OCI-LY7 (cell line): Measurements from ENCODE around the gene PCDHGA1. TPM values are rescaled to one million over a fixed set of nuclear protein-coding genes. Genes with fewer than 3 reads are reported as not detected.

Experiments
- BruUV-seq: library from RNA; stranded (reverse); fragments of 400-500 nt; replicated peaks from 2 replicates; lab custom pipeline; 2021; lab: Mats Ljungman, UMichigan
- CTCF ChIA-PET: fragments of 300-600 bp; sonication (Branson Sonifier 250); formaldehyde crosslinking; loops from one replicate; lab custom pipeline; 2022; ENCODE audit warnings: antibody characterized with exemption; ENCODE audit not compliant: unreplicated experiment; lab: Charles Lee
- POLR2A ChIA-PET: fragments of 300-600 bp; sonication (Branson Sonifier 250); formaldehyde crosslinking; loops from one replicate; lab custom pipeline; 2022; ENCODE audit warnings: antibody characterized with exemption; lab: Charles Lee
- DNase-seq: peaks from one replicate; pipeline ENCODE4 v3.0.0-alpha.2; 2015; ENCODE audit warnings: low spot score
- H2AFZ ChIP-seq: fragments of 200-600 bp; sonication (generic), shearing (Covaris generic); 2 replicates; pipeline ENCODE4 v1.6.1; 2014; ENCODE audit warnings: mild to moderate bottlenecking, antibody characterized with exemption, low read length, moderate library complexity
- H3K27ac ChIP-seq: fragments of 200-600 bp; sonication (generic); 2 replicates; pipeline ENCODE4 v1.5.1; 2014; ENCODE audit warnings: mixed run types, low read depth, mild to moderate bottlenecking, moderate library complexity, low read length, inconsistent platforms; ENCODE audit not compliant: poor library complexity, severe bottlenecking
- H3K36me3 ChIP-seq: fragments of 200-600 bp; sonication (generic); 2 replicates; pipeline ENCODE4 v1.6.1; 2014; ENCODE audit warnings: mild to moderate bottlenecking, antibody characterized with exemption, low read length, moderate library complexity, mixed read lengths; ENCODE audit not compliant: insufficient read depth
- H3K4me1 ChIP-seq: fragments of 200-600 bp; sonication (generic); 2 replicates; pipeline ENCODE4 v1.5.1; 2014; ENCODE audit warnings: mild to moderate bottlenecking, low read length; ENCODE audit not compliant: insufficient read depth, poor library complexity, severe bottlenecking
- H3K4me2 ChIP-seq: fragments of 200-600 bp; sonication (generic); 2 replicates; pipeline ENCODE4 v1.6.1; 2014; ENCODE audit warnings: mild to moderate bottlenecking, low read length
- H3K4me3 ChIP-seq: fragments of 200-600 bp; sonication (generic); 2 replicates; pipeline ENCODE4 v1.5.1; 2014; ENCODE audit warnings: mild to moderate bottlenecking, low read depth, low read length; ENCODE audit not compliant: poor library complexity, severe bottlenecking
- H3K79me2 ChIP-seq: fragments of 200-600 bp; sonication (generic); 2 replicates; pipeline ENCODE4 v1.6.1; 2016; ENCODE audit warnings: low read depth, mild to moderate bottlenecking, low read length, moderate library complexity, mixed read lengths; ENCODE audit not compliant: insufficient read depth
- H3K9me2 ChIP-seq: fragments of 200-600 bp; sonication (generic); 2 replicates; pipeline ENCODE4 v1.6.1; 2016; ENCODE audit warnings: mild to moderate bottlenecking, low read length, mixed read lengths; ENCODE audit not compliant: insufficient read depth
- H3K9me3 ChIP-seq: fragments of 200-600 bp; sonication (generic); 2 replicates; pipeline ENCODE4 v1.6.1; 2014; ENCODE audit warnings: mild to moderate bottlenecking, mixed run types, low read length, mixed read lengths
- H4K20me1 ChIP-seq: fragments of 200-600 bp; sonication (generic); 2 replicates; pipeline ENCODE4 v1.6.1; 2014; ENCODE audit warnings: mild to moderate bottlenecking, antibody characterized with exemption, low read length, moderate library complexity, mixed read lengths; ENCODE audit not compliant: insufficient read depth
- CTCF ChIP-seq: fragments of 200-600 bp; sonication (generic); conservative IDR thresholded peaks from 2 replicates; pipeline ENCODE4 v1.5.1; 2014; ENCODE audit warnings: mild to moderate bottlenecking, antibody characterized with exemption, low read length, moderate library complexity, mixed read lengths
- EZH2phosphoT487 ChIP-seq: fragments of 200-600 bp; sonication (generic); IDR thresholded peaks from 2 replicates; pipeline ENCODE4 v1.6.1; 2018; ENCODE audit warnings: low read depth, borderline replicate concordance, mild to moderate bottlenecking, mixed run types, antibody characterized with exemption, low read length, moderate library complexity, mixed read lengths
- intact Hi-C: fragments of 100-400 bp; cut with micrococcal nuclease; formaldehyde crosslinking; loops from one replicate; pipeline ENCODE4 v1.10.0; 2022; ENCODE audit not compliant: unreplicated experiment
- total RNA-seq, 2 experiments: library from RNA; depleted of rRNA in 1 of 2; stranded (reverse); fragments of >200 nt in 1 of 2; shearing (Covaris generic) in 1 of 2; gene quantifications; 2 replicates each; pipeline ENCODE4 v1.2.3, GENCODE V29; 2014 to 2022

The PCDHGA1 gene
- total RNA-seq, 2 experiments from 2014 or later: 1.3 to 1.9 TPM

- peaks cover 14% of the 10 kb centered on the region for H3K4me1 ChIP-seq
- H2AFZ ChIP-seq: no peak overlapping the region
- intact Hi-C loops: no loop called here
- CTCF ChIA-PET: no interaction called here
- no TSS peak for BruUV-seq
- no peak for TF ChIP-seq CTCF
- no peak for TF ChIP-seq EZH2phosphoT487
- H3K4me3 ChIP-seq: no peak overlapping the region
- POLR2A ChIA-PET: interaction anchor here (0.9 to 2.6 kb wide), 4 partner anchors 9 to 97 kb away, joined by 3 to 7 read pairs (median 4); no protein-coding TSS in a partner anchor
- no peaks in the 10 kb centered on the region for H3K9me3 ChIP-seq
- no peaks in the 10 kb centered on the region for H3K79me2 ChIP-seq
- H3K4me2 ChIP-seq: no peak overlapping the region
- no peaks in the 10 kb centered on the region for H3K9me2 ChIP-seq
- H3K36me3 ChIP-seq: peaks cover 72% of the 10 kb centered on the region
- H4K20me1 ChIP-seq: 0 out of 2 replicates have a peak, but pooled peaks cover 5% of the 10 kb centered on the region
- DNase-seq: no peak
- H3K27ac ChIP-seq: no peak overlapping the region
These were observed 162.0 kb downstream of the PCDHGA1 start for GRCh38 chr5:141492168-141492885.

GRCh38 chr5:141493500-141494422 is 163.4 kb downstream of the PCDHGA1 start:
- no peaks in the 10 kb centered on the region for H3K4me1 ChIP-seq
- H3K79me2 ChIP-seq: no peaks in the 10 kb centered on the region
- H3K36me3 ChIP-seq: peaks cover 71% of the 10 kb centered on the region
- TF ChIP-seq CTCF: no peak
- no peak for TF ChIP-seq EZH2phosphoT487
- no peaks in the 10 kb centered on the region for H3K9me3 ChIP-seq
- H4K20me1 ChIP-seq: no peaks in the 10 kb centered on the region
- ChIA-PET POLR2A (interaction anchor here (0.5 to 2.6 kb wide), 6 partner anchors 10 to 98 kb away, joined by 3 to 7 read pairs (median 4); no protein-coding TSS in a partner anchor), CTCF (no interaction called here)
- intact Hi-C loops: no loop called here
- no peak overlapping the region for H2AFZ ChIP-seq
- no peaks in the 10 kb centered on the region for H3K9me2 ChIP-seq
- BruUV-seq: no TSS peak
- H3K4me3 ChIP-seq: no peak overlapping the region
- no peak overlapping the region for H3K27ac ChIP-seq
- DNase-seq: no peak
- H3K4me2 ChIP-seq: no peak overlapping the region
